Panc1 (cell line): ENCODE results near the gene MTF2. TPM values are rescaled to one million over a fixed set of nuclear protein-coding genes. Genes with fewer than 3 reads are reported as not detected.

Experiments
- ATAC-seq: fragments of 200-7000 bp; cut with Tn5 transposase; 2 replicates; pipeline ENCODE4 v1.9.1; 2020; ENCODE audit warnings: mild to moderate bottlenecking, moderate library complexity
- BruUV-seq: library from RNA; stranded (reverse); fragments of 400-500 nt; replicated peaks from 2 replicates; lab custom pipeline; 2021; lab: Mats Ljungman, UMichigan
- CTCF ChIA-PET: fragments of 300-600 bp; sonication (Branson Sonifier 250); formaldehyde crosslinking; loops from one replicate; lab custom pipeline; 2022; ENCODE audit warnings: antibody characterized with exemption; lab: Charles Lee
- POLR2A ChIA-PET: fragments of 300-600 bp; sonication (Branson Sonifier 250); formaldehyde crosslinking; loops from one replicate; lab custom pipeline; 2022; ENCODE audit warnings: antibody characterized with exemption; lab: Charles Lee
- DNase-seq: peaks from one replicate; pipeline ENCODE4 v3.0.0-alpha.2; 2010; ENCODE audit warnings: low read depth, low spot score
- H3K27ac ChIP-seq: 2 replicates; pipeline ENCODE4 v1.5.1; 2011; ENCODE audit warnings: mild to moderate bottlenecking, low read length, inconsistent platforms
- H3K27me3 ChIP-seq: fragments of 200-500 bp; sonication (Bioruptor generic); 2 replicates; pipeline ENCODE4 v1.6.0; 2014; ENCODE audit warnings: low read length, inconsistent platforms; ENCODE audit not compliant: control insufficient read depth, insufficient read depth
- H3K36me3 ChIP-seq: fragments of 200-500 bp; sonication (Bioruptor generic); 2 replicates; pipeline ENCODE4 v1.5.1; 2014; ENCODE audit warnings: inconsistent platforms, mild to moderate bottlenecking, low read length, moderate library complexity; ENCODE audit not compliant: control insufficient read depth, insufficient read depth
- H3K4me1 ChIP-seq: 2 replicates; pipeline ENCODE4 v1.5.1; 2011; ENCODE audit warnings: inconsistent platforms, mild to moderate bottlenecking, low read length, moderate library complexity; ENCODE audit not compliant: control insufficient read depth, insufficient read depth
- H3K4me3 ChIP-seq, 2 experiments: 2 replicates each; pipeline ENCODE4 v1.5.1; 2011 to 2012; ENCODE audit warnings: low read depth in 2 of 2, low read length in 2 of 2, mild to moderate bottlenecking in 2 of 2, inconsistent platforms in 1 of 2, moderate library complexity in 1 of 2
- H3K9me3 ChIP-seq: fragments of 200-500 bp; sonication (Bioruptor generic); 2 replicates; pipeline ENCODE4 v1.5.1; 2014; ENCODE audit warnings: low read depth, mild to moderate bottlenecking, inconsistent platforms, low read length, moderate library complexity; ENCODE audit not compliant: control insufficient read depth, insufficient read depth
- POLR2AphosphoS5 ChIP-seq: IDR thresholded peaks from 2 replicates; pipeline ENCODE4 v1.6.1; 2012; ENCODE audit warnings: mild to moderate bottlenecking, low read depth, low read length, moderate library complexity
- SIN3A ChIP-seq: IDR thresholded peaks from 2 replicates; pipeline ENCODE4 v1.6.1; 2012; ENCODE audit warnings: low read depth, mild to moderate bottlenecking, low read length, moderate library complexity, borderline replicate concordance; ENCODE audit not compliant: insufficient read depth
- TCF7L2 ChIP-seq: IDR thresholded peaks from 2 replicates; pipeline ENCODE4 v1.6.1; 2011; ENCODE audit warnings: mild to moderate bottlenecking, low read depth, low read length, inconsistent platforms
- in situ Hi-C: cut with HindIII; loops from 2 replicates; pipeline ENCODE4 v1.10.0; 2016; ENCODE audit warnings: low sequenced_read_pairs, low pct_unique_long_range_greater_than_20kb
- intact Hi-C: fragments of 100-400 bp; cut with micrococcal nuclease; formaldehyde crosslinking; loops from one replicate; pipeline ENCODE4 v1.10.0; 2022; ENCODE audit not compliant: unreplicated experiment
- total RNA-seq: library from RNA; stranded (reverse); gene quantifications from one replicate; pipeline ENCODE4 v1.2.1, GENCODE V29; 2021; ENCODE audit not compliant: unreplicated experiment
- TF ChIP-seq, protein P1 (sequence below): fragments of 450-650 bp; IDR thresholded peaks from 2 replicates; pipeline ENCODE4 v1.5.1; 2017; ENCODE audit warnings: mild to moderate bottlenecking
- TF ChIP-seq, protein P2 (sequence below), 2 experiments: IDR thresholded peaks; 2 replicates each; pipeline ENCODE4 v1.6.1; 2011 to 2012; ENCODE audit warnings: low read depth in 2 of 2, control low read depth in 1 of 2, low read length in 1 of 2, mild to moderate bottlenecking in 1 of 2, moderate library complexity in 1 of 2; ENCODE audit not compliant: insufficient read depth in 1 of 2

Gene MTF2
- total RNA-seq, 1 experiment from 2014 or later: 24.8 TPM

GRCh38 chr1:93036672-93037071, 42.4 kb upstream of the MTF2 start:
- no peak overlapping the region for H3K4me3 ChIP-seq
- TF ChIP-seq SIN3A: no peak
- TF ChIP-seq POLR2AphosphoS5: no peak
- TF ChIP-seq, protein P1, sequence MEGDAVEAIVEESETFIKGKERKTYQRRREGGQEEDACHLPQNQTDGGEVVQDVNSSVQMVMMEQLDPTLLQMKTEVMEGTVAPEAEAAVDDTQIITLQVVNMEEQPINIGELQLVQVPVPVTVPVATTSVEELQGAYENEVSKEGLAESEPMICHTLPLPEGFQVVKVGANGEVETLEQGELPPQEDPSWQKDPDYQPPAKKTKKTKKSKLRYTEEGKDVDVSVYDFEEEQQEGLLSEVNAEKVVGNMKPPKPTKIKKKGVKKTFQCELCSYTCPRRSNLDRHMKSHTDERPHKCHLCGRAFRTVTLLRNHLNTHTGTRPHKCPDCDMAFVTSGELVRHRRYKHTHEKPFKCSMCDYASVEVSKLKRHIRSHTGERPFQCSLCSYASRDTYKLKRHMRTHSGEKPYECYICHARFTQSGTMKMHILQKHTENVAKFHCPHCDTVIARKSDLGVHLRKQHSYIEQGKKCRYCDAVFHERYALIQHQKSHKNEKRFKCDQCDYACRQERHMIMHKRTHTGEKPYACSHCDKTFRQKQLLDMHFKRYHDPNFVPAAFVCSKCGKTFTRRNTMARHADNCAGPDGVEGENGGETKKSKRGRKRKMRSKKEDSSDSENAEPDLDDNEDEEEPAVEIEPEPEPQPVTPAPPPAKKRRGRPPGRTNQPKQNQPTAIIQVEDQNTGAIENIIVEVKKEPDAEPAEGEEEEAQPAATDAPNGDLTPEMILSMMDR: no peak
- TF ChIP-seq TCF7L2: no peak
- TF ChIP-seq, protein P2, sequence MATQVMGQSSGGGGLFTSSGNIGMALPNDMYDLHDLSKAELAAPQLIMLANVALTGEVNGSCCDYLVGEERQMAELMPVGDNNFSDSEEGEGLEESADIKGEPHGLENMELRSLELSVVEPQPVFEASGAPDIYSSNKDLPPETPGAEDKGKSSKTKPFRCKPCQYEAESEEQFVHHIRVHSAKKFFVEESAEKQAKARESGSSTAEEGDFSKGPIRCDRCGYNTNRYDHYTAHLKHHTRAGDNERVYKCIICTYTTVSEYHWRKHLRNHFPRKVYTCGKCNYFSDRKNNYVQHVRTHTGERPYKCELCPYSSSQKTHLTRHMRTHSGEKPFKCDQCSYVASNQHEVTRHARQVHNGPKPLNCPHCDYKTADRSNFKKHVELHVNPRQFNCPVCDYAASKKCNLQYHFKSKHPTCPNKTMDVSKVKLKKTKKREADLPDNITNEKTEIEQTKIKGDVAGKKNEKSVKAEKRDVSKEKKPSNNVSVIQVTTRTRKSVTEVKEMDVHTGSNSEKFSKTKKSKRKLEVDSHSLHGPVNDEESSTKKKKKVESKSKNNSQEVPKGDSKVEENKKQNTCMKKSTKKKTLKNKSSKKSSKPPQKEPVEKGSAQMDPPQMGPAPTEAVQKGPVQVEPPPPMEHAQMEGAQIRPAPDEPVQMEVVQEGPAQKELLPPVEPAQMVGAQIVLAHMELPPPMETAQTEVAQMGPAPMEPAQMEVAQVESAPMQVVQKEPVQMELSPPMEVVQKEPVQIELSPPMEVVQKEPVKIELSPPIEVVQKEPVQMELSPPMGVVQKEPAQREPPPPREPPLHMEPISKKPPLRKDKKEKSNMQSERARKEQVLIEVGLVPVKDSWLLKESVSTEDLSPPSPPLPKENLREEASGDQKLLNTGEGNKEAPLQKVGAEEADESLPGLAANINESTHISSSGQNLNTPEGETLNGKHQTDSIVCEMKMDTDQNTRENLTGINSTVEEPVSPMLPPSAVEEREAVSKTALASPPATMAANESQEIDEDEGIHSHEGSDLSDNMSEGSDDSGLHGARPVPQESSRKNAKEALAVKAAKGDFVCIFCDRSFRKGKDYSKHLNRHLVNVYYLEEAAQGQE (IDR thresholded peaks at IDR 0.05; ENCODE audit: insufficient read depth in 1 of 2, low read depth in 2 of 2, low read length in 1 of 2): no peak
- H3K36me3 ChIP-seq: no peaks in the 10 kb centered on the region
- BruUV-seq: no TSS peak
- intact Hi-C loops: no loop called here
- no peak overlapping the region for H3K27ac ChIP-seq
- H3K4me1 ChIP-seq: no peaks in the 10 kb centered on the region
- ChIA-PET POLR2A (no interaction called here), CTCF (no interaction called here)
- H3K27me3 ChIP-seq: no peaks in the 10 kb centered on the region
- no peaks in the 10 kb centered on the region for H3K9me3 ChIP-seq
- in situ Hi-C loops: no loop called here
- DNase-seq (no peak), ATAC-seq (no peak)

DNA sequence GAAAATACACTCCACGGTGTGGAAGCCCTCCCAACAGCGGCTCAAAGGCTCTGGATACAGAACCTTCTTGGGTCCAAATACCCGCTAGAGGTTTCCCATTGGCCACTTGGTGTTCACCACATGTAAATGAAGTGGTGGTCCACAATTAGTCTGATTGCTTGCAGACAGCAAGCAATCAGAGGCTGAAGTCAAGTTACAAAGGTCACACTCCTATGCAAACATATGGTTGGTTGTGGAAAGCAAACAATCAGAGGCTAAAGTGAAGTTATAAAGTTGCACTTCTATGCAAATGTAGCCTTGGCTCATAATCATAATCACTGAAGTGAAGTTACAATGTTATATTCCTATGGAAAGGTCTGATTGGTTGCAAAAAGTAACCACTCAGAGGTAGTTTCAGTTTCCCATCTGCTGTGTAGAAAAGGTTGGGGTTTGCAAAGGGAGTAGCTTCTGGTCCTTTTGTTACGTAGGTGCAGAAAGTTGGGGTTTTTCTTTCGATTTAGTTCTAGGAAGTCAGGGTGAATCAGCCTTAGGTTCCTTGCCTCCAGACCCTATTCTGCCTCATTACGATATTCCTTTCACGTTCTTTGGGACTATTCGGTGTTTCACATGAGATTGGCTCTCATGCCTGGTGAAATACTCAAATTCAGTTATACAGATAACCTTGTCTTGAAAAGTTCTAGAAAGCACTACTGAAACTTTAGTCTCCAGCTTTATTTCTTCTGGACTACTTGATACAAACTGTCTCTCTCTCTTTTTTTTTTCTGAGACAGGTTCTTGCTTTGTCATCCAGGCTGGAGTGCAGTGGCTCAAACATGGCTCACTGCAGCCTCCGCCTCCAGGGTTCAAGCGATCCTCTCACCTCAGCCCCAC, 36.7 kb upstream of the MTF2 start:
- DNase-seq: no peak
- CTCF ChIA-PET: no interaction called here
- ATAC-seq: peak; percentile 72; the same call in 1 of the 2 replicates
- TF ChIP-seq TCF7L2 (no peak), SIN3A (no peak), POLR2AphosphoS5 (no peak)
- TF ChIP-seq, protein P2 (IDR thresholded peaks at IDR 0.05; ENCODE audit: insufficient read depth in 1 of 2, low read depth in 2 of 2, low read length in 1 of 2): no peak
- TF ChIP-seq, protein P1: no peak
- intact Hi-C loops (no loop called here), in situ Hi-C loops (no loop called here)
- BruUV-seq: no TSS peak
- Histone ChIP-seq H3K27me3 (no peaks in the 10 kb centered on the region), H3K36me3 (no peaks in the 10 kb centered on the region), H3K27ac (no peak overlapping the region), H3K9me3 (no peaks in the 10 kb centered on the region), H3K4me3 (peak overlapping the region; percentile 31 to 64), H3K4me1 (no peaks in the 10 kb centered on the region; the same call in 1 of the 2 replicates)
- POLR2A ChIA-PET: no interaction called here
